Adrenal gland (tissue), 5 donors: ENCODE results near the gene HSD17B8.

Experiments
- CTCF ChIP-seq, 6 experiments: fragments of 450-650 bp in 4 of 6; fragments of 200-600 bp in 2 of 6; sonication (generic) in 1 of 6; IDR thresholded peaks; 1 replicate in 5 of 6; 2 replicates in 1 of 6; pipeline versions ENCODE4 v1.5.1 to v1.8.0; 2016 to 2021; ENCODE audit warnings: antibody characterized with exemption in 6 of 6, mild to moderate bottlenecking in 2 of 6, moderate library complexity in 1 of 6
- POLR2A ChIP-seq, 2 donors: fragments of 450-650 bp; IDR thresholded peaks; one replicate each; pipeline ENCODE4 v1.6.1; 2017; ENCODE audit warnings: antibody characterized with exemption in 2 of 2, mild to moderate bottlenecking in 2 of 2, moderate library complexity in 1 of 2
- donor health status: DM: no; HTN: no; CAD: no.

- no peak for TF ChIP-seq CTCF (IDR thresholded peaks at IDR 0.05)
- TF ChIP-seq POLR2A (IDR thresholded peaks at IDR 0.05) = no peak
These were observed 10.8 kb upstream of the HSD17B8 start for GRCh38 chr6:33193619-33194018.
